Measurements from ENCODE around the gene TSTD1. TPM values are rescaled to one million over a fixed set of nuclear protein-coding genes. Genes with fewer than 3 reads are reported as not detected.
"Not testable (repeated sequence)": the region's sequence is repeated elsewhere in the genome, so short reads cannot be mapped to it uniquely, and the experiment has no call there.

The TSTD1 gene
- total RNA-seq, 6 experiments from 2014 or later = not detected

DNA sequence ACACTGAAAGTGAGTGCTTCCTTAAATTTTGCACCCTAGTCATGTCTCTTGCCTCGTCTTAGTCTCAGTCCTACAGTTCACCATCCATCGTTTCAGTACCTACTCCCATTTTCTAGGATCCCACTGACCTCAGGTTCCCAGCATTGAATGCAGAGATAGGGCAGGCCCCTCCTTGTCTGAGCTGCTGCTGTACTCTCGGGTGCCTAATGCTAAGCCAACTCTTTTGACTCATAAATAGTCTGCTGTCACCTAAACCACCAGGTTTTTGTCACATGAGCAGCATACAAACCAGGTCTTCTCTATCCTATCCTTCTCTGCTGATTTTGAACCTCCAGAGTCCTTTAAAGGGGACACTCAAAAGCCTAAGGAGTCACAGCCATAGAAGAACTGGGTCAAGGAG is 27.9 kb upstream of the TSTD1 start:
- H3K36me3 Mint-ChIP-seq (ENCODE audit: low read depth) = no peaks in the 10 kb centered on the region
- peaks cover 5% of the 10 kb centered on the region; the same call in 1 of the 2 replicates for H3K4me1 Mint-ChIP-seq (ENCODE audit: low read depth)
- H3K4me3 Mint-ChIP-seq = no peak overlapping the region
- H3K27me3 Mint-ChIP-seq (ENCODE audit: insufficient read depth) = peaks cover 21% of the 10 kb centered on the region
- no peak overlapping the region for H3K27ac Mint-ChIP-seq
- TF ChIP-seq, protein P1, sequence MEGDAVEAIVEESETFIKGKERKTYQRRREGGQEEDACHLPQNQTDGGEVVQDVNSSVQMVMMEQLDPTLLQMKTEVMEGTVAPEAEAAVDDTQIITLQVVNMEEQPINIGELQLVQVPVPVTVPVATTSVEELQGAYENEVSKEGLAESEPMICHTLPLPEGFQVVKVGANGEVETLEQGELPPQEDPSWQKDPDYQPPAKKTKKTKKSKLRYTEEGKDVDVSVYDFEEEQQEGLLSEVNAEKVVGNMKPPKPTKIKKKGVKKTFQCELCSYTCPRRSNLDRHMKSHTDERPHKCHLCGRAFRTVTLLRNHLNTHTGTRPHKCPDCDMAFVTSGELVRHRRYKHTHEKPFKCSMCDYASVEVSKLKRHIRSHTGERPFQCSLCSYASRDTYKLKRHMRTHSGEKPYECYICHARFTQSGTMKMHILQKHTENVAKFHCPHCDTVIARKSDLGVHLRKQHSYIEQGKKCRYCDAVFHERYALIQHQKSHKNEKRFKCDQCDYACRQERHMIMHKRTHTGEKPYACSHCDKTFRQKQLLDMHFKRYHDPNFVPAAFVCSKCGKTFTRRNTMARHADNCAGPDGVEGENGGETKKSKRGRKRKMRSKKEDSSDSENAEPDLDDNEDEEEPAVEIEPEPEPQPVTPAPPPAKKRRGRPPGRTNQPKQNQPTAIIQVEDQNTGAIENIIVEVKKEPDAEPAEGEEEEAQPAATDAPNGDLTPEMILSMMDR (IDR thresholded peaks at IDR 0.05) = no peak
- DNase-seq = no peak
- H3K9me3 Mint-ChIP-seq = no peaks in the 10 kb centered on the region

DNA sequence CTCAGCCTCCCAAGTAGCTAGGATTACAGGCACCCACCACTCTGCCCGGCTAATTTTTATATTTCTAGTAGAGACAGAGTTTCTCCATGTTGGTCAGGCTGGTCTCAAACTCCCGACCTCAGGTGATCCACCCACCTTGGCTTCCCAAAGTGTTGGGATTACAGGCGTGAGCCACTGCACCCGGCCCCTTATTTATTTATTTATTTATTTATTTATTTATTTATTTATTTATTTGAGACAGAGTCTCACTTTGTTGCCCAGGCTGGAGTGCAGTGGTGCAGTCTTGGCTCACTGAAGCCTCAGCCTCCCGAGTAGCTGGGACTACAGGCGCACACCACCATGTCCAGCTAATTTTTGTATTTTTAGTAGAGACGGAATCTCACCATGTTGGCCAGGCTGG is 26.9 kb upstream of the TSTD1 start:
- not testable (repeated sequence) for H3K4me1 Mint-ChIP-seq (ENCODE audit: low read depth); DNase-seq; H3K4me3 Mint-ChIP-seq; H3K9me3 Mint-ChIP-seq; H3K27ac Mint-ChIP-seq; H3K36me3 Mint-ChIP-seq (ENCODE audit: low read depth)
- H3K27me3 Mint-ChIP-seq (ENCODE audit: insufficient read depth) = peaks cover 21% of the 10 kb centered on the region

GRCh38 chr1:161063936-161064335 is 25.2 kb upstream of the TSTD1 start:
- not testable (repeated sequence) for H3K4me1 Mint-ChIP-seq (ENCODE audit: low read depth); DNase-seq; H3K27ac Mint-ChIP-seq; H3K9me3 Mint-ChIP-seq; H3K4me3 Mint-ChIP-seq; H3K36me3 Mint-ChIP-seq (ENCODE audit: low read depth)
- H3K27me3 Mint-ChIP-seq (ENCODE audit: insufficient read depth) = peaks cover 24% of the 10 kb centered on the region

- Mint-ChIP-seq H3K9me3 (no peaks in the 10 kb centered on the region), H3K27ac (no peak overlapping the region), H3K27me3 (ENCODE audit: insufficient read depth) (peaks cover 22% of the 10 kb centered on the region), H3K36me3 (ENCODE audit: low read depth) (no peaks in the 10 kb centered on the region), H3K4me3 (no peak overlapping the region), H3K4me1 (ENCODE audit: low read depth) (no peaks in the 10 kb centered on the region)
- TF ChIP-seq, protein P1 (IDR thresholded peaks at IDR 0.05) = no peak
- no peak for DNase-seq
Measured at GRCh38 chr1:161061419-161061818, 22.7 kb upstream of the TSTD1 start.

DNA sequence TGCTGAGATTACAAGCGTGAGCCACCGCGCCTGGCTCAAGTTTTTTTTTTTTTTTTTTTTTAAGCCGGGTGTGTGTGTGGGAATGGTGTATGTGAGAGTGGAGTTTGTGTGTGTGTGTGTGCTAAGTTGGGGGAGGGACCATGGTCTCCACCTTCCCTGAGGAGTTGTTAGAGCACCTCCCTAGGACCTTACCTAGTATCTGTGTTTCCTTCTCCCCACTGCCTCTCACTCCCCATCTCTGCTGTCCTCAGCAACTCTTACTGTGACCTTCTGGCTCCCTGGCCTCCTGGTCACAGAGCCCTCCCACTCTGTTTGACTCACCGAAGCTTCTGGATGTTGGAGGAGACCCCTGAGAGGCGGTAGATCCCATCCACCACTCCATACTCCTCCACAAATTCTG is 20.5 kb upstream of the TSTD1 start:
- peaks cover 14% of the 10 kb centered on the region for H3K27me3 Mint-ChIP-seq (ENCODE audit: insufficient read depth)
- DNase-seq = no peak
- no peaks in the 10 kb centered on the region for H3K36me3 Mint-ChIP-seq (ENCODE audit: low read depth)
- no peak overlapping the region for H3K27ac Mint-ChIP-seq
- no peak overlapping the region for H3K4me3 Mint-ChIP-seq
- no peaks in the 10 kb centered on the region for H3K4me1 Mint-ChIP-seq (ENCODE audit: low read depth)
- H3K9me3 Mint-ChIP-seq = no peaks in the 10 kb centered on the region
- TF ChIP-seq, protein P1 (IDR thresholded peaks at IDR 0.05) = no peak

DNA sequence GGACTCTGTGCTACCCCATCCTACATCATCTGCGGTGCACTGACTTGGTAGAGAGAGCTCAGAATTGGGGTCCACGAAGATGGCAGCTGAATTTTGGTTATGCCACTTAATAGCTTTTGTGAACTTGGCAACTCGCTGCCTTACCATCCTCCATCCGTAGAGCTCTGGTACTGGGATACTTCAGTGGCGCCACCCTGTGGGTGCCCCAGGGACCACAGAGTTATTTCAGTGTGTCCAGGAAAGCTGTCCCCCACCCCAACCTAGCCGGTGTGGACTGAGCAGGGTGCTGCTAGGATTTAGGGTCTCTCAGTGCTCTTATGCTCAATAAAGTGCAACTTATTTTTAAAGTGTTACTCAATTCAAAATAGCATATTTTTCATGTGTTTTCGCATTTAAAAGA is 16.0 kb upstream of the TSTD1 start:
- Mint-ChIP-seq H3K36me3 (ENCODE audit: low read depth) (no peaks in the 10 kb centered on the region), H3K27ac (no peak overlapping the region)
- DNase-seq = no peak

More for the DNA sequence above, 16.0 kb upstream of the TSTD1 start:
- H3K4me1 Mint-ChIP-seq (ENCODE audit: low read depth) = peaks cover 12% of the 10 kb centered on the region
- peaks cover 4% of the 10 kb centered on the region; the same call in 1 of the 2 replicates for H3K27me3 Mint-ChIP-seq (ENCODE audit: insufficient read depth)
- H3K4me3 Mint-ChIP-seq = no peak overlapping the region
- peaks cover 3% of the 10 kb centered on the region for H3K9me3 Mint-ChIP-seq
- TF ChIP-seq, protein P1 (IDR thresholded peaks at IDR 0.05) = peak; percentile 52

Measured in HFFc6 (cell line).